Measurements from ENCODE around the gene SPINK13. TPM values are rescaled to one million over a fixed set of nuclear protein-coding genes. Genes with fewer than 3 reads are reported as not detected.
"Not testable (repeated sequence)": the region's sequence is repeated elsewhere in the genome, so short reads cannot be mapped to it uniquely, and the experiment has no call there.

SPINK13 gene
- total RNA-seq: not detected

DNA sequence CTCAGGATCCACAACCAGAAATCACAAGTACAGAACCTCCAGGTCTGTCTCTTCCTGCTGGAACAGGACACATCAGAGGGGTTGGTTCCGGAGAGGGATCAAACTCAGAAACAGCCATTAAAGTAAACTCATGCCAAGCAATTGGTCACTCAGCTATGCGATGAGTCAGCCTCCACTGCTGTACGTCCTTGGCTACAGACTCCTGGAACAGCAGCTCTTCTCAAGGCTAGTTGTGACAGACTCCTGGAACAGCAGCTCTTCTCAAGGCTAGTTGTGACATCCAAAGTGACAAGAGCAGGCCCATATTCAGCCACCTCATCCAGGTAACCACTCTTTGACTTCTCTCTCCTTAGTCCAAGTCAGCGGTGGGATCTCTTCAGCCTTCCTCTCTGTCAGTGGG lies at the start of gene SPINK13:
Gene SPINK13 (plus strand): TSS at position 229 of the 400 bp plus-strand sequence. CDS start 1,279 bp downstream, outside the sequence.
- Histone ChIP-seq H3K9me3 (ENCODE audit: low read depth, low read length) (no peaks in the 10 kb centered on the region), H3K4me1 (ENCODE audit: insufficient read depth, low read length) (no peaks in the 10 kb centered on the region), H3K4me3 (ENCODE audit: low read length) (no peak within 1 kb of the TSS), H3K27me3 (ENCODE audit: insufficient read depth, low read length) (no peaks in the 10 kb centered on the region)

- H3K4me3 ChIP-seq (ENCODE audit: low read length): no peak overlapping the region
- no peaks in the 10 kb centered on the region for H3K9me3 ChIP-seq (ENCODE audit: low read depth, low read length)
- no peaks in the 10 kb centered on the region for H3K4me1 ChIP-seq (ENCODE audit: insufficient read depth, low read length)
- H3K27me3 ChIP-seq (ENCODE audit: insufficient read depth, low read length): peaks cover 2% of the 10 kb centered on the region
These were observed 47.1 kb upstream of the SPINK13 start for GRCh38 chr5:148221508-148221907.

GRCh38 chr5:148224117-148224742 lies 44.4 kb upstream of the SPINK13 start:
- H3K4me1 ChIP-seq (ENCODE audit: insufficient read depth, low read length): no peaks in the 10 kb centered on the region
- H3K4me3 ChIP-seq (ENCODE audit: low read length): no peak overlapping the region
- H3K9me3 ChIP-seq (ENCODE audit: low read depth, low read length): no peaks in the 10 kb centered on the region
- H3K27me3 ChIP-seq (ENCODE audit: insufficient read depth, low read length): peaks cover 2% of the 10 kb centered on the region

DNA sequence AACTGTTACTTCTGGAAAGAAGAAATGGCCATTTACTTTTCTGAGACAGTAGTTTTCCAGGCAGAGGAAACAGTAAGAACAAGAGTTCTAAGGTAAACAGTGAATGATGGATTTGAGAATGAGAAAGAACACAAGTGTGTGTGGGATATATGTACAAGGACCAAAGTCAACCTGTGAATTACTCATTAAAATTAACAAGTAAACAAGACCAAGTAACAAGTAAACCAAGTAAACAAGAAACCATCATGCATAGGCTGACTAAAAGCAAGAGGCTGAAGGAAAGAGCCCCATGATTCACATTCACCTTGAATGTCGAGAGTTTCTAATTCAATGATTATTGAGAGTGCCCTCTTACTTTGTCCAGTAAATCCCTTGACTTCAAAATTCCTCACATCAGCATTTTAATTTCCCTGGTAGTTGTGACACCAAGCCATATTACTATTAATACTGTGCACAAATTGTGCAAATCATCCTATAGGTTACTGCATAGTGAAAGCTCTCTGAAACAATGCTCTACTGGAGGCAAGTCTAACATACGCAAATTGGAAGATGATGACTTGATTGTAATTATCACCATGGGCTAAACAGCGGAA lies 40.1 kb upstream of the SPINK13 start:
- Histone ChIP-seq H3K4me3 (ENCODE audit: low read length) (no peak overlapping the region), H3K4me1 (ENCODE audit: insufficient read depth, low read length) (no peaks in the 10 kb centered on the region), H3K9me3 (ENCODE audit: low read depth, low read length) (no peaks in the 10 kb centered on the region), H3K27me3 (ENCODE audit: insufficient read depth, low read length) (no peaks in the 10 kb centered on the region)

- H3K27me3 ChIP-seq (ENCODE audit: insufficient read depth, low read length): no peaks in the 10 kb centered on the region
- H3K4me1 ChIP-seq (ENCODE audit: insufficient read depth, low read length): no peaks in the 10 kb centered on the region
- H3K4me3 ChIP-seq (ENCODE audit: low read length): no peak overlapping the region
- H3K9me3 ChIP-seq (ENCODE audit: low read depth, low read length): no peaks in the 10 kb centered on the region
These were observed 38.8 kb upstream of the SPINK13 start for GRCh38 chr5:148229840-148230239.

- Histone ChIP-seq H3K4me1 (ENCODE audit: insufficient read depth, low read length) (no peaks in the 10 kb centered on the region), H3K4me3 (ENCODE audit: low read length) (no peak overlapping the region), H3K27me3 (ENCODE audit: insufficient read depth, low read length) (no peaks in the 10 kb centered on the region), H3K9me3 (ENCODE audit: low read depth, low read length) (no peaks in the 10 kb centered on the region)
These were observed 38.4 kb upstream of the SPINK13 start for GRCh38 chr5:148230240-148230639.

GRCh38 chr5:148237785-148238417 lies 30.7 kb upstream of the SPINK13 start:
- no peak overlapping the region for H3K4me3 ChIP-seq (ENCODE audit: low read length)
- no peaks in the 10 kb centered on the region for H3K4me1 ChIP-seq (ENCODE audit: insufficient read depth, low read length)
- no peaks in the 10 kb centered on the region for H3K27me3 ChIP-seq (ENCODE audit: insufficient read depth, low read length)
- no peaks in the 10 kb centered on the region for H3K9me3 ChIP-seq (ENCODE audit: low read depth, low read length)

GRCh38 chr5:148238418-148238794 lies 30.2 kb upstream of the SPINK13 start, which contains the start of gene MARCOL:
TSS of gene MARCOL (plus strand) at chr5:148238525. CDS start at chr5:148238598, 73 bp downstream.
- no peaks in the 10 kb centered on the region for H3K27me3 ChIP-seq (ENCODE audit: insufficient read depth, low read length)
- no peaks in the 10 kb centered on the region for H3K9me3 ChIP-seq (ENCODE audit: low read depth, low read length)
- no peaks in the 10 kb centered on the region for H3K4me1 ChIP-seq (ENCODE audit: insufficient read depth, low read length)
- H3K4me3 ChIP-seq (ENCODE audit: low read length): no peak within 1 kb of the TSS

DNA sequence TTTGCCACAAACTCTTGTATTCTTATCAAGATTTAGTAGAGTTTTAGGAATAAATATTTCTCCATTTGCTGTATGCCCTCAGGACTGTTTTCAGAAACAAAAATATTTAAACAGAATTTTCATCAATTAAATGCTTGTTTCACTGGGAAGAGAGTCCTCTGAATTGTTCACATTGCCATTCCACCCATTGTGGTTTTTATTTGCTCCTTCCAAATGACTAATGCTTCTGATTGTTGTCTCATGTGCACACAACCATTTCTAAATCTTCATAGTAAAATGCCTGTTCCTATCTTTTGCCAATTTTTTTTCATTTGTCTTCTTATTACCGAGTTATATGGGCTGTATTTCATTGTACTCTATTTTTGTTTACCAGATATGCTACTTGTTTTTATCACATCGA lies 19.7 kb upstream of the SPINK13 start:
- Histone ChIP-seq H3K27me3 (ENCODE audit: insufficient read depth, low read length) (no peaks in the 10 kb centered on the region), H3K9me3 (ENCODE audit: low read depth, low read length) (peaks cover 7% of the 10 kb centered on the region), H3K4me1 (ENCODE audit: insufficient read depth, low read length) (no peaks in the 10 kb centered on the region), H3K4me3 (ENCODE audit: low read length) (no peak overlapping the region)

DNA sequence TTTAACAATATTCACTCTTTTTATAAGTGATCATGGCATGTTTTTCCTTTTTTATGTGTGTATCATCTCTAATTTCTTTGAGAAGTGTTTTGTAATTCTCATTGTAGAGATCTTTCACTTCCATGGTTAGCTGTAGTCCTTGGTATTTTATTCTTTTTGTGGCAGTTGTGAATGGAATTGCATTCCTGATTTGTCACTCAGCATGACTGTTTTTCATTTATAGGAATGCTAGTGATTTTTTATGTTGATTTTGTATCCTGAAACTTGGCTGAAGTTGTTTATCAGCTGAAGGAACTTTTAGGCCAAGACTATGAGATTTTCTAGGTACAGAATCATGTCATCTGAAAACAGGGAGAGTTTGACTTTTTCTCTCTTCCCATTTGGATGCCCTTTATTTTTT lies 13.1 kb upstream of the SPINK13 start:
- Histone ChIP-seq H3K9me3 (ENCODE audit: low read depth, low read length) (peaks cover 24% of the 10 kb centered on the region), H3K27me3 (ENCODE audit: insufficient read depth, low read length) (no peaks in the 10 kb centered on the region), H3K4me1 (ENCODE audit: insufficient read depth, low read length) (no peaks in the 10 kb centered on the region), H3K4me3 (ENCODE audit: low read length) (no peak overlapping the region)

DNA sequence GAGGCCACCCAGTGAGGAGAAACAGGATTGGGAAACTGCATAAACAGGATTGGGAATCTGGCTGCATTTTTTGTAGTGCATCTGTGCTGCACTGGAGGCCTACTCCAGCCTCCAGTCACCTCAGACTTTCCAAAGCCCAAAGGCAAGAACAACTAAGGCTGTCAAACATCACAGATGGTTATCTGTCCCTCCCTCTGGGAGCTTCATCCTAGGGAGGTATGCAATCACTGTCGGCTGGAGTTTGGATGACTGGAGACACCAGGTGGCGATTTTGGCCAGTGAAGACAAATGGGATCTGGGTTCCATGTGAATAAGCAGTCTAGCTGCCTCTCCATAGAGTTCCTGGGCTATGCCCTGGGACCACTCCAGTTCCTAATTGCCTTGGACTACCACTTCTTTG lies 9.3 kb upstream of the SPINK13 start:
- H3K4me1 ChIP-seq (ENCODE audit: insufficient read depth, low read length): no peaks in the 10 kb centered on the region
- peaks cover 17% of the 10 kb centered on the region for H3K9me3 ChIP-seq (ENCODE audit: low read depth, low read length)
- H3K27me3 ChIP-seq (ENCODE audit: insufficient read depth, low read length): no peaks in the 10 kb centered on the region
- H3K4me3 ChIP-seq (ENCODE audit: low read length): no peak overlapping the region

GRCh38 chr5:148261221-148261620 lies 7.4 kb upstream of the SPINK13 start:
- Histone ChIP-seq H3K9me3 (ENCODE audit: low read depth, low read length) (peaks cover 17% of the 10 kb centered on the region), H3K4me1 (ENCODE audit: insufficient read depth, low read length) (no peaks in the 10 kb centered on the region), H3K4me3 (ENCODE audit: low read length) (no peak overlapping the region), H3K27me3 (ENCODE audit: insufficient read depth, low read length) (no peaks in the 10 kb centered on the region)

GRCh38 chr5:148267962-148268361 lies 632 bp upstream of the SPINK13 start:
- H3K27me3 ChIP-seq (ENCODE audit: insufficient read depth, low read length): no peaks in the 10 kb centered on the region
- H3K9me3 ChIP-seq (ENCODE audit: low read depth, low read length): no peaks in the 10 kb centered on the region
- no peak overlapping the region for H3K4me3 ChIP-seq (ENCODE audit: low read length)
- H3K4me1 ChIP-seq (ENCODE audit: insufficient read depth, low read length): no peaks in the 10 kb centered on the region

- H3K4me1 ChIP-seq (ENCODE audit: insufficient read depth, low read length); H3K4me3 ChIP-seq (ENCODE audit: low read length); H3K27me3 ChIP-seq (ENCODE audit: insufficient read depth, low read length); H3K9me3 ChIP-seq (ENCODE audit: low read depth, low read length): not testable (repeated sequence)
These were observed 6.5 kb downstream of the SPINK13 start for GRCh38 chr5:148275129-148275528.

GRCh38 chr5:148280893-148281292 lies 12.3 kb downstream of the SPINK13 start:
- H3K4me1 ChIP-seq (ENCODE audit: insufficient read depth, low read length); H3K9me3 ChIP-seq (ENCODE audit: low read depth, low read length); H3K4me3 ChIP-seq (ENCODE audit: low read length); H3K27me3 ChIP-seq (ENCODE audit: insufficient read depth, low read length): not testable (repeated sequence)

GRCh38 chr5:148281336-148281735 lies 12.7 kb downstream of the SPINK13 start:
- not testable (repeated sequence) for H3K27me3 ChIP-seq (ENCODE audit: insufficient read depth, low read length); H3K4me3 ChIP-seq (ENCODE audit: low read length); H3K9me3 ChIP-seq (ENCODE audit: low read depth, low read length); H3K4me1 ChIP-seq (ENCODE audit: insufficient read depth, low read length)

Measured in mononuclear cell (primary cell).